Dendritic cell treated with granulocyte-macrophage colony-stimulating factor and Interleukin-4, amounts not matched to agents 40 ng/mL and 50 ng/mL, for 4 days (primary cell): ENCODE measurements around the gene SLC2A13.
"Not testable (repeated sequence)": the region's sequence is repeated elsewhere in the genome, so short reads cannot be mapped to it uniquely, and the experiment has no call there.

Experiments
- H3K27ac Mint-ChIP-seq: one replicate; pipeline ENCODE4 v1.8.0; 2022; ENCODE audit warnings: mild to moderate bottlenecking, mixed read lengths
- H3K27me3 Mint-ChIP-seq: one replicate; pipeline ENCODE4 v1.8.0; 2022; ENCODE audit warnings: mild to moderate bottlenecking, mixed read lengths
- H3K36me3 Mint-ChIP-seq: one replicate; pipeline ENCODE4 v1.8.0; 2022; ENCODE audit warnings: low read depth, mixed read lengths
- H3K4me1 Mint-ChIP-seq: one replicate; pipeline ENCODE4 v1.8.0; 2022; ENCODE audit warnings: low read depth, mixed read lengths
- H3K4me3 Mint-ChIP-seq: one replicate; pipeline ENCODE4 v1.8.0; 2022; ENCODE audit warnings: mild to moderate bottlenecking, moderate library complexity, mixed read lengths
- H3K9me3 Mint-ChIP-seq: one replicate; pipeline ENCODE4 v1.8.0; 2022; ENCODE audit warnings: mixed read lengths
- intact Hi-C: fragments of 100-400 bp; cut with micrococcal nuclease; formaldehyde crosslinking; loops from one replicate; pipeline ENCODE4 v1.15.0; 2022

Gene SLC2A13

GRCh38 chr12:39897315-39897714 lies 208.6 kb downstream of the SLC2A13 start:
- no peaks in the 10 kb centered on the region for H3K27me3 Mint-ChIP-seq
- intact Hi-C loops: no loop called here
- H3K27ac Mint-ChIP-seq: no peak overlapping the region
- H3K36me3 Mint-ChIP-seq: no peaks in the 10 kb centered on the region
- H3K4me3 Mint-ChIP-seq: no peak overlapping the region
- no peaks in the 10 kb centered on the region for H3K9me3 Mint-ChIP-seq
- no peaks in the 10 kb centered on the region for H3K4me1 Mint-ChIP-seq

DNA sequence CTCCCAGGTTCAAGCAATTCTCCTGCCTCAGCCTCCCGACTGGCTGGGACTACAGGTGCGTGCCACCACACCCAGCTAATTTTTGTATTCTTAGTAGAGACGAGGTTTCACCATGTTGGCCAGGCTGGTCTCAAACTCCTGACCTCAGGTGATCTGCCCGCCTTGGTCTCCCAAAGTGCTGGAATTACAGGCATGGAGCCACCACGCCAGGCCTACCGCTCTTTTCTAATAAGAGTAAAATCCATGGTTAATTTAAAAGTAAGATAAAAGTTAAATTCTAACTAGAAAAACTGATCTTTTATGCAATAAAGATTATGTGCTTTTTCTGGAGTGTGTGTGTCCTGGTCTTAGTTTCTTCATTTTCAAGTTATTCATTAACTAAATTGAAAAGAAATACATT lies 212.5 kb downstream of the SLC2A13 start:
- H3K4me3 Mint-ChIP-seq, H3K27ac Mint-ChIP-seq, H3K4me1 Mint-ChIP-seq, H3K9me3 Mint-ChIP-seq, H3K27me3 Mint-ChIP-seq, intact Hi-C loops, H3K36me3 Mint-ChIP-seq: not testable (repeated sequence)

DNA sequence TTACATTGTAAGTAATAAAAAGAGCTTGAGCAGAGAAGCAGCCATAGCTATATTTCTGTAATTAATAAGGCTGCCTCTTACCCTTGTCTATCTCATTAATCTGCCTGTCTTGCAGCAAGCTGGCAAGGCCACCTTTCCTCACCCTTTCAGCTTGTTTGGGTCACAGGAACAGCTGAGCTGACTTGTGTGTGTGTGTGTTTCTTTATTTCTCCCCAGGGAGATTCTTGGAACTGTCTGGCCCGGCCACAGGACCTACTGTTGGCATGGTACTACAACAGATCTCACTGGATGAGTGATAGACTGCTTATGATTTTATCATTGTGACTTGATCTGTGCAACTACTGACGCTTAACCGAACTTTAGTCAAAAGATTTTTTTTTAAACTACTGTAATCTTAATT lies 213.7 kb downstream of the SLC2A13 start:
- Mint-ChIP-seq H3K4me1 (no peaks in the 10 kb centered on the region), H3K36me3 (no peaks in the 10 kb centered on the region), H3K9me3 (no peaks in the 10 kb centered on the region), H3K4me3 (no peak overlapping the region), H3K27me3 (no peaks in the 10 kb centered on the region), H3K27ac (no peak overlapping the region)
- intact Hi-C loops: no loop called here

DNA sequence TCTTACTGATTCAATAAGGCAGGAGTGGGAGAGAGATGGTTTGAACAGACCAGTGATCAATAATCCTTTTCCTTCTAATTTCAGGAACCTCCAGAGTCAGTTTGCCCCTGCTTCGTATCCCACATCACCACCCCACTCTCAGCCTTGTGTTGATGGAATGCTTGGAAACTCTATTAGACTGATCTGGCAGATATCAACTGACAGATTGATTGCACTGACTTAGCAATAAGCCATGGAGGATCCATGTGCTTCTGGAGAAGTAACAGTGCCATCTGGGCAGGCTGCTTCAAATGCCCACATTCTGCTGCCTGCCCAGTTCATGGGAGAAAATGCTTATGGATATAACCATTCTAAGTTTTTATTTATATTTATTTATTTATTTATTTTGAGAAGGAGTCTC lies 218.0 kb downstream of the SLC2A13 start:
- H3K4me3 Mint-ChIP-seq: no peak overlapping the region
- no peaks in the 10 kb centered on the region for H3K27me3 Mint-ChIP-seq
- no peaks in the 10 kb centered on the region for H3K4me1 Mint-ChIP-seq
- intact Hi-C loops: no loop called here
- H3K27ac Mint-ChIP-seq: no peak overlapping the region
- H3K36me3 Mint-ChIP-seq: no peaks in the 10 kb centered on the region
- no peaks in the 10 kb centered on the region for H3K9me3 Mint-ChIP-seq

DNA sequence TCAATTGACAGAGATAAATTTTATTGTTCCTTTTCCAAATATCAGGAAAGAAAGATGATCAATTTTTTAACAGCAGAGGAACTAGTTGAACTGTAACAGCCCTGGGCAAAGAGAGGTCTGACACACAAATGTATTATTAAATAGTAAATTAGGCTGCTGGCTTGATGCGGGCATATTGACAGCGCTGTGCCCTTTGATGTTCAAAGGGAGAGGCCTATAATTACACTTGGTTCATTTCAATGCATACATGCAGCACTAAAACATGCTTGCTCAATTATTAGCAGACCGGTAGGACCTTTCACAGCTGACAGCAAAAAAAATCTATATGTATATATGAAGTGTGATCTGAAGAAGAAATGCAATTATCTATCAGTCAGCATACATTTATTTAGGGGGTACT lies 219.8 kb downstream of the SLC2A13 start:
- Mint-ChIP-seq H3K4me3 (no peak overlapping the region), H3K4me1 (no peaks in the 10 kb centered on the region), H3K9me3 (peaks cover 4% of the 10 kb centered on the region), H3K27me3 (no peaks in the 10 kb centered on the region), H3K36me3 (no peaks in the 10 kb centered on the region), H3K27ac (no peak overlapping the region)
- intact Hi-C loops: no loop called here

- H3K36me3 Mint-ChIP-seq: no peaks in the 10 kb centered on the region
Observed at GRCh38 chr12:39884616-39885125, 221.2 kb downstream of the SLC2A13 start.

GRCh38 chr12:39883411-39883810 lies 222.5 kb downstream of the SLC2A13 start:
- intact Hi-C loops: no loop called here
- Mint-ChIP-seq H3K9me3 (peaks cover 21% of the 10 kb centered on the region), H3K4me3 (no peak overlapping the region)

More at GRCh38 chr12:39884616-39885125, 221.2 kb downstream of the SLC2A13 start:
- intact Hi-C loops: no loop called here
- H3K27me3 Mint-ChIP-seq: no peaks in the 10 kb centered on the region
- H3K4me1 Mint-ChIP-seq: no peaks in the 10 kb centered on the region
- no peak overlapping the region for H3K4me3 Mint-ChIP-seq
- peaks cover 12% of the 10 kb centered on the region for H3K9me3 Mint-ChIP-seq
- no peak overlapping the region for H3K27ac Mint-ChIP-seq

GRCh38 chr12:39878753-39879152 lies 227.1 kb downstream of the SLC2A13 start:
- intact Hi-C loops: no loop called here

More at GRCh38 chr12:39883411-39883810, 222.5 kb downstream of the SLC2A13 start:
- no peak overlapping the region for H3K27ac Mint-ChIP-seq
- H3K27me3 Mint-ChIP-seq: no peaks in the 10 kb centered on the region
- no peaks in the 10 kb centered on the region for H3K4me1 Mint-ChIP-seq
- H3K36me3 Mint-ChIP-seq: no peaks in the 10 kb centered on the region

GRCh38 chr12:39875721-39876120 lies 230.2 kb downstream of the SLC2A13 start:
- no peaks in the 10 kb centered on the region for H3K4me1 Mint-ChIP-seq

More at GRCh38 chr12:39878753-39879152, 227.1 kb downstream of the SLC2A13 start:
- Mint-ChIP-seq H3K4me3 (no peak overlapping the region), H3K4me1 (no peaks in the 10 kb centered on the region), H3K36me3 (no peaks in the 10 kb centered on the region), H3K9me3 (peaks cover 28% of the 10 kb centered on the region), H3K27ac (no peak overlapping the region), H3K27me3 (no peaks in the 10 kb centered on the region)

DNA sequence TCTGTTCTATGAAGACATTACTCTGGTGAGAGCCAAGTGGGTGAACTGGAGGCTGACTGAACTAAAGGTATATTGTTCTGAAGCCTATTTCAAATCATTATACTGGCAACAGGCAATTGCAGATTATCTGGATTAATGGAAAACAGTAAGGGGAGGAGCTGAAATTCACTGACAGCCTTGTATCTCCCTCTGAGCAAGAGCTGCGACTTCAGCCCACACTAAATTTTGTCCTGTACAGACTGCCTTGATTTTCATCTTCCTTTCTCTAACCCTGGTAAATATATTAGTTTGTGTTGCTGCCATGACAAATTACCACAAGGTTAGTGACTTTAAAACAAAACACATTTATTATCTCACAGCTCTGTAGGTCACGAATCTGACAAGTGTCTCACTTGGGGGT lies 231.1 kb downstream of the SLC2A13 start:
- no peak overlapping the region for H3K27ac Mint-ChIP-seq
- H3K4me3 Mint-ChIP-seq: no peak overlapping the region
- no peaks in the 10 kb centered on the region for H3K36me3 Mint-ChIP-seq
- H3K4me1 Mint-ChIP-seq: no peaks in the 10 kb centered on the region
- H3K27me3 Mint-ChIP-seq: no peaks in the 10 kb centered on the region
- intact Hi-C loops: no loop called here
- peaks cover 17% of the 10 kb centered on the region for H3K9me3 Mint-ChIP-seq

More at GRCh38 chr12:39875721-39876120, 230.2 kb downstream of the SLC2A13 start:
- Mint-ChIP-seq H3K36me3 (no peaks in the 10 kb centered on the region), H3K27me3 (no peaks in the 10 kb centered on the region), H3K4me3 (no peak overlapping the region), H3K27ac (no peak overlapping the region), H3K9me3 (peaks cover 23% of the 10 kb centered on the region)
- intact Hi-C loops: no loop called here

DNA sequence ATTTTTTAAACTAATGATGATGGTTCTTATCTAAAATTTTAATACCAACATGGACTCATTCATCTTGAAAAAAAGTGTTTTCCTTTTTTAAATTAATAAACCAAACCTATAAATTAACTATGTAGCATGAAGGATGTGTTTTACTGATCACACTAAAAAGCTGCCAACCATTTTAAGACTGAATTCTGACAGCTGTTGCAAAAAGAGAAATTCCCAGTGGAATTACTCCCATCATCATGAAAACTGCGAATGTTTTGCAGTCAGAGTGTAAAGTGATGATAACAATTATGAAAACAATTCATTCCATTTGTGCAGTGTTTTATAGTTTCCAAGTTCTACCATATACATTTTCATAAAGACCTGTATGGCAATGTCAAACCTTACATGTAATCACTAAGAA lies 232.8 kb downstream of the SLC2A13 start:
- intact Hi-C loops: no loop called here
- Mint-ChIP-seq H3K36me3 (no peaks in the 10 kb centered on the region), H3K27me3 (no peaks in the 10 kb centered on the region), H3K4me3 (no peak overlapping the region), H3K9me3 (peaks cover 4% of the 10 kb centered on the region), H3K27ac (no peak overlapping the region), H3K4me1 (no peaks in the 10 kb centered on the region)

GRCh38 chr12:39872425-39872824 lies 233.5 kb downstream of the SLC2A13 start:
- intact Hi-C loops: no loop called here
- H3K36me3 Mint-ChIP-seq: no peaks in the 10 kb centered on the region
- no peaks in the 10 kb centered on the region for H3K9me3 Mint-ChIP-seq
- no peak overlapping the region for H3K4me3 Mint-ChIP-seq
- no peaks in the 10 kb centered on the region for H3K4me1 Mint-ChIP-seq
- no peaks in the 10 kb centered on the region for H3K27me3 Mint-ChIP-seq
- H3K27ac Mint-ChIP-seq: no peak overlapping the region

GRCh38 chr12:39868328-39868725 lies 237.6 kb downstream of the SLC2A13 start:
- Mint-ChIP-seq H3K27ac (no peak overlapping the region), H3K9me3 (no peaks in the 10 kb centered on the region), H3K4me1 (no peaks in the 10 kb centered on the region), H3K36me3 (no peaks in the 10 kb centered on the region), H3K27me3 (no peaks in the 10 kb centered on the region), H3K4me3 (no peak overlapping the region)
- intact Hi-C loops: no loop called here

GRCh38 chr12:39867631-39868327 lies 238.1 kb downstream of the SLC2A13 start:
- intact Hi-C loops: no loop called here
- Mint-ChIP-seq H3K4me1 (no peaks in the 10 kb centered on the region), H3K27ac (no peak overlapping the region), H3K27me3 (no peaks in the 10 kb centered on the region), H3K4me3 (no peak overlapping the region), H3K9me3 (no peaks in the 10 kb centered on the region), H3K36me3 (no peaks in the 10 kb centered on the region)

DNA sequence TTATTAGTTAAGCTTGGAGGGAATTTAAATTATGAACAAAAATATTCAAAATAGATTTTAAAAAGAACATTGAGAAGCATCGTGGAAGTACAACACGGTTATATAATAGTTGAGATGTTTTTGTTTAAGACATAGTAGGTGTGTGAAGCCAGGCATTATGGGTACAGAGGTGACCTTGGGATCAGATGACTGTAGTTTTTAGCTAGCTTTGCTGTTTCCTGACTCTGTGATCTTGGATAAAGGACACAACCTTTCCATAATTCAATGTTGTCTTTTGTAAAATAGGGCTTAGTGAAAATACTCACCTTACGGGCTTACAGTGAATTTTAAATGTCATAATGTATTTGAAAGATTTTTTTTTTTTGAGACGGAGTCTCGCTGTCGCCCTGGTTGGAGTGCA lies 239.7 kb downstream of the SLC2A13 start:
- intact Hi-C loops: no loop called here
- Mint-ChIP-seq H3K4me3 (no peak overlapping the region), H3K27ac (no peak overlapping the region), H3K36me3 (no peaks in the 10 kb centered on the region), H3K4me1 (no peaks in the 10 kb centered on the region), H3K27me3 (no peaks in the 10 kb centered on the region), H3K9me3 (no peaks in the 10 kb centered on the region)
